ENCODE measurements around the gene RSPH1. TPM values are rescaled to one million over a fixed set of nuclear protein-coding genes. Genes with fewer than 3 reads are reported as not detected.

Gene RSPH1
- total RNA-seq, 4 donors from 2014 or later: 0.99 to 1.9 (median 1.9) TPM; not detected in 1

DNA sequence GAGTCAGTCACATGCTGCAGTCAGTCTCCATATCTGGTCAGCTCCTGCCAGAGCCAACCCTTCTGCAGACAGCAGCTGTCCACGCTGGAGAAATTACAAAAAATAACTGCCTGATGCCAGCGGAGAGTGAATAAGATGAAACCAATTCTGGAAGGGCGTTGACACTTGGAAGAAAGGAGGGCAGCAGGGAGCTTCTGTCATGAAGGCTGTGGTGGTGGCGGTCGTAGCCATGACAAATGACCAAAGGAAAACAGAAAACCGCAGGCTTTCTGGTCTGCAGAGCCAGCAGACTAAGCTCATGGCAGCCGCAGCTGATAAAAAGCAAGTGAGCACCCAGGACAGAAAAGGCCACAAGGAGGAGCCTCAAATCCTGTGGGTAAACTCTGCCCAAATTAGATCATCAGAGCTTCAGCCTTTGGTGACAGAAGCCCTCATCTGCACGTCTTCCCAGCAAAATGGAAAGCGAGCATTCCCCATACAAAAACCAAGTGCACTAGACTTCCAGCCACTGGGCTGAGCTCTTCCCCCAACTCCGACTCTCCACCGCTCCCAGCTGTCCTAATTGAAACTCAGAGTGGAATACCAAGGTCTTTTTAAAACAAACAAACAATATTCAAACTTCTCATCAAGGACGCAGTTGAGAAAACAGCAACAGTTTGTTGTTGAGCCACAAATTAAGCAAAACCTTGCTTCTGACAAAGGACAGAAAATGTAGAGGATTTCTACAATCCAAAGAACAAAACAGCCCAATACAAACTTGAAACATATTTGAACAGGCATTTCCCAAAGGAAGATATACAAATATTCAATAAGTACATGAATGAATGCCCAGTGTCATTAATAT, 28.7 kb downstream of the RSPH1 start:
- Histone ChIP-seq H3K4me3 (no peak overlapping the region), H3K4me1 (peaks cover 0 to 13% (median 0%) of the 10 kb centered on the region in 3 donors), H3K27ac (no peak overlapping the region), H3K9me3 (no peaks in the 10 kb centered on the region), H3K27me3 (peaks cover 3% of the 10 kb centered on the region), H3K36me3 (no peaks in the 10 kb centered on the region)
- peak; percentile 51 for ATAC-seq
- 19 to 24% methylated on average over 2 to 11 of the region's 12 CpGs for WGBS, 2 donors (ENCODE audit: low coverage in 1 of 2)
- TF ChIP-seq, protein P1, sequence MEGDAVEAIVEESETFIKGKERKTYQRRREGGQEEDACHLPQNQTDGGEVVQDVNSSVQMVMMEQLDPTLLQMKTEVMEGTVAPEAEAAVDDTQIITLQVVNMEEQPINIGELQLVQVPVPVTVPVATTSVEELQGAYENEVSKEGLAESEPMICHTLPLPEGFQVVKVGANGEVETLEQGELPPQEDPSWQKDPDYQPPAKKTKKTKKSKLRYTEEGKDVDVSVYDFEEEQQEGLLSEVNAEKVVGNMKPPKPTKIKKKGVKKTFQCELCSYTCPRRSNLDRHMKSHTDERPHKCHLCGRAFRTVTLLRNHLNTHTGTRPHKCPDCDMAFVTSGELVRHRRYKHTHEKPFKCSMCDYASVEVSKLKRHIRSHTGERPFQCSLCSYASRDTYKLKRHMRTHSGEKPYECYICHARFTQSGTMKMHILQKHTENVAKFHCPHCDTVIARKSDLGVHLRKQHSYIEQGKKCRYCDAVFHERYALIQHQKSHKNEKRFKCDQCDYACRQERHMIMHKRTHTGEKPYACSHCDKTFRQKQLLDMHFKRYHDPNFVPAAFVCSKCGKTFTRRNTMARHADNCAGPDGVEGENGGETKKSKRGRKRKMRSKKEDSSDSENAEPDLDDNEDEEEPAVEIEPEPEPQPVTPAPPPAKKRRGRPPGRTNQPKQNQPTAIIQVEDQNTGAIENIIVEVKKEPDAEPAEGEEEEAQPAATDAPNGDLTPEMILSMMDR (IDR thresholded peaks at IDR 0.05): peak in 3 of 4 experiments; percentile 28 to 58 (median 51)
- TF ChIP-seq POLR2A (IDR thresholded peaks at IDR 0.05): no peak
- TF ChIP-seq POLR2AphosphoS5 (IDR thresholded peaks at IDR 0.05): no peak
- TF ChIP-seq EP300 (IDR thresholded peaks at IDR 0.05): no peak

DNA sequence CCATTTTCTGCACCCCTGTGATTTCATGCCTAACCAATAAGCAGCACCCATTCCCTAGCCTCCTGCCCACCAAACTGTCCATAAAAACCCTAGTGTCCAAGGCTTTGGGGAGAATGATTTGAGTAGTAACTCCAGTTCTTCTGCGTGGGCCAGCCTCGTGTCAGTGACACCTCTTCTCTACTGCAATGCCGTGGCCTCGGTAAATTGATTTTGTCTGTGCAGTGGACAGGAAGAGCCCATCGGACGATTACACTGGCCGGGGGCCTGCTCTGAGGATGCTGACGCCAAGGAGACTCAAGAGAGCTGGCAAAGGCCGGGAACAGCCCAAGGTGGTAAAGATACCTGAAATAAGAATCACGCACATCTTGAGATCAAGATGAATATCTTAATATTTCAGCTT, 29.3 kb downstream of the RSPH1 start:
- no peak for TF ChIP-seq POLR2AphosphoS5 (IDR thresholded peaks at IDR 0.05)
- TF ChIP-seq, protein P1 (IDR thresholded peaks at IDR 0.05): no peak
- TF ChIP-seq EP300 (IDR thresholded peaks at IDR 0.05): no peak
- no peak for TF ChIP-seq POLR2A (IDR thresholded peaks at IDR 0.05)
- peaks cover under 1% of the 10 kb centered on the region for H3K27me3 ChIP-seq
- H3K9me3 ChIP-seq: no peaks in the 10 kb centered on the region
- no peaks in the 10 kb centered on the region for H3K36me3 ChIP-seq
- 90 to 100% methylated on average over 1 to 6 of the region's 10 CpGs for whole genome bisulfite sequencing, 2 donors (ENCODE audit: low coverage in 1 of 2)
- H3K4me1 ChIP-seq: peaks cover 0 to 13% (median 0%) of the 10 kb centered on the region in 3 donors
- H3K4me3 ChIP-seq: no peak overlapping the region
- no peak overlapping the region for H3K27ac ChIP-seq
- no peak for ATAC-seq

DNA sequence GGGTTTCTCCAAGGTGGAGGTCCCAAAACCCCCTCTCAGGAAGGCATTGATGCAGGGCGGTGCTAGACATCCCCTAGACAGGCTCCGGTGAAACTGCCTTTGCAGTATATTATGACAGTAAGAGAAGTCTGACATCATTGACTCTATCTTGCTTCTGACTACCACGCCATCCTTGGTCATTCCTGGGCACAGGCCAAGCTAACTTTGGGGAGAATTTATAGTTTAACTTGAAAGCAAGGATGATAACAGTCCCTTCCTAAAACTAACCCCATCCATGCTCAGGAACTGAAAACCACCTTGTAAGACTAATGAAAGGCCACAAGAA, 30.3 kb downstream of the RSPH1 start:
- no peak overlapping the region for H3K4me3 ChIP-seq
- TF ChIP-seq POLR2AphosphoS5 (IDR thresholded peaks at IDR 0.05) (no peak), POLR2A (IDR thresholded peaks at IDR 0.05) (no peak), EP300 (IDR thresholded peaks at IDR 0.05) (no peak)
- TF ChIP-seq, protein P1 (IDR thresholded peaks at IDR 0.05): no peak
- H3K36me3 ChIP-seq: no peaks in the 10 kb centered on the region
- no peak overlapping the region for H3K27ac ChIP-seq
- no peak for ATAC-seq
- peaks cover 0 to 13% (median 0%) of the 10 kb centered on the region in 3 donors for H3K4me1 ChIP-seq
- 75% methylated on average over 3 of the region's 3 CpGs; no CpG with 5 or more reads in 1 of the 2 donors for WGBS, 2 donors (ENCODE audit: low coverage in 1 of 2)
- H3K27me3 ChIP-seq: no peaks in the 10 kb centered on the region
- H3K9me3 ChIP-seq: no peaks in the 10 kb centered on the region

DNA sequence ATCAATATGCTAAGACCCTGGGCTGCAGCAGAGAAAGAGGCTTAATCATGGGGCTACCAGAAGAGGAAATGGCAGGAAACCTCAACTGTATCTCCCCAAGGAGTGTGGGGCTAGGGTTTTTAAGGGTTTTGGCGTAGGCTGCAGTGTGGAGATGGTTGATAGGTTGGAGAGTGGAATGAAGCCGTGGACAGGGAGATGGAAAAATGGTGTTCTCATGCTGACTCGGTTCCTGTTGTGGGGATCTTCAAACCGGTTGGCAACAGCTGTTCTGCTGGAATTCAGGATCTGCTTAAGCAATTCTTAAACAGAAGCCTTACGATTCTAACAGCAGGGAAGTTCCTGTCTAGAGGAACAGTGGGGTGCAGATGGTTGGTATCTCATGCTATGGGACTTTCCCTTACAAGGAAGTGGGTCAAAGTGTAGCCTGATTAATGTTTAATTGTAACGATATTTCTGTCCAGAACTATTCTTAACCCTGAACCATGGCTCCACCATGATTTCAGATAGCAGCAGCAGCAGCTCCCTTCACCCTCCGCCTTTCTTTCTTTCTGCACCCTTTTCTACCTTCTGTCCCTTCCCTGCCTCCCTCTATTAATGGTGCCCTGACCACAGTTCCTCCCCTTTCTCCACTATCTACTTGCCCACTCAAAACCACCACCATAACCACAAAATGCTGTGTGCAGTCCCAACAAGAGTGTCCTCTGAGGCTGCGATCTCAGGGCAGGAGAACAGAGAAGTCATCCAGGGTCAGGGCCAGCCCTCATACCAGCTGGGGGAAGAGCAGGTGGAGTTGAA, 30.8 kb downstream of the RSPH1 start:
- Histone ChIP-seq H3K4me3 (no peak overlapping the region), H3K9me3 (no peaks in the 10 kb centered on the region), H3K27me3 (no peaks in the 10 kb centered on the region), H3K36me3 (no peaks in the 10 kb centered on the region), H3K4me1 (peaks cover 0 to 13% (median 0%) of the 10 kb centered on the region in 3 donors), H3K27ac (no peak overlapping the region)
- peak; percentile 10 for ATAC-seq
- 41 to 52% methylated on average over 5 to 7 of the region's 8 CpGs for WGBS, 2 donors (ENCODE audit: low coverage in 1 of 2)
- TF ChIP-seq, protein P1 (IDR thresholded peaks at IDR 0.05): no peak
- TF ChIP-seq EP300 (IDR thresholded peaks at IDR 0.05): no peak
- no peak for TF ChIP-seq POLR2A (IDR thresholded peaks at IDR 0.05)
- TF ChIP-seq POLR2AphosphoS5 (IDR thresholded peaks at IDR 0.05): no peak

Measured in gastroesophageal sphincter (tissue), 4 donors.